ENCODE data around the gene CYB561.
"Not testable (repeated sequence)": the region's sequence is repeated elsewhere in the genome, so short reads cannot be mapped to it uniquely, and the experiment has no call there.

GRCh38 chr17:63468099-63468498 lies 22.0 kb upstream of the CYB561 start:
- TF ChIP-seq CTCF (IDR thresholded peaks at IDR 0.05; ENCODE audit: insufficient read depth, low read depth, low read length); EZH2 (IDR thresholded peaks at IDR 0.05; ENCODE audit: insufficient read depth, low read length): not testable (repeated sequence)
